HS-27A (cell line): ENCODE results near the gene SLC35B2.

ENCODE experiments used
- DNase-seq: peaks from one replicate; pipeline ENCODE4 v3.0.0-alpha.2; 2012; ENCODE audit warnings: low read depth, missing footprints

The SLC35B2 gene

GRCh38 chr6:44221291-44221960 lies 35.9 kb downstream of the SLC35B2 start:
- peak; percentile 93 for DNase-seq

DNA sequence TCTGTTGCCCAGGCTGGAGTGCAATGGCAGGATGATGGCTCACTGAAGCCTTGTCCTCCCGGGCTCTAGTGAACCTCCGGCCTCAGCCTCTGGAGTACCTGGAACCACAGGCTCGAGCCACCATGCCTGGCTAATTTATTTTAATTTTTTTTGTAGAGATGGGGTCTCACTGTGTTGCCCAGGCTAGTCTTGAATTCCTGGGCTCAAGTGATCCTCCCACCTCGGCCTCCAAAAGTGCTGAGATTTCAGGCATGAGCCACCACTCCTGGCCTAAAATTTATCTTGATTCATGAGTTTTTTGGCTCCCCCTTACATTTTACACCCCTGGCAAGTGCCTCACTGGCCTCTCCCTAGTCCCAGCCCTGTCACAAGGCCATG lies 36.4 kb downstream of the SLC35B2 start:
- no peak for DNase-seq

DNA sequence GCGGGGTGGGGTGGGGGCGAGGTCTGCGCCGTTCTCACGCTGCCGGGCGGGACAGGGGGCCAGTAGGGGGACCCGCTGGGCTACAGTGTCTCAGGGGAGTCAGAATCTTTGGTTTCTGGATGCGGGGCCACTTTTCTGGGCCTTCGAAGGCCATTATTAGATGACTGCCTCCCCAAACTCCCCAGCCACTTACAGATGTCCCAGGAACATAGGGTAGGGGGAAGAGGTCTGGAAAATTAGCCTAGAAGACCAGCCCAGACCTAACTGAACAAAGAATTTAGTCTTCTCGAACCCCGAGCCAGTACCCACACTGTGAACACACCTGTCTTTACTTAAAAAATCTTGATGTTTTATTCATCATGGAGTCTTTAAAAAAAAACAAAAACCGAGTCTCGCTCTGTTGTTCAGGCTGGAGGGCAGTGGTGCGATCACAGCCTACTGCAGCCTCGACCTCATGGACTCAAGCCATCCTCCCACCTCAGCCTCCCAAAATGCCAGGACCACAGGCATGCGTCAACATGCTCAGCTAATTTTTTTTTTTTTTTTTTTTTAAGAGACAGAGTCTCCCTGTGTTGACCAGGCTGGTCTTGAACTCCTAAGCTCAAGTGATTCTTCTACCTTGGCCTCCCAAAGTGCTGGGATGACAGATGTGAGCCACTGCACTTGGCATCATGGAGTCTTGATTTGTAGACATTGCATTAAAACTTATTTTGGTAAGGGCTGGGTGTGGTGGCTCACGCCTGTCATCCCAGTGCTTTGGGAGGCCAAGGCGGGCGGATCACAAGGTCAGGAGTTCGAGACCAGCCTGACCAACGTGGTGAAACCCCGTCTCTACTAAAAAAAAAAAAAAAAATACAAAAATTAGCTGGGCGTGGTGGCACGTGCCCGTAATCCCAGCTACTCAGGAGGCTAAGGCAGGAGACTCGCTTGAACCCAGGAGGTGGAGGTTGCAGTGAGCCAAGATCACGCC lies 37.2 kb downstream of the SLC35B2 start:
- no peak for DNase-seq

DNA sequence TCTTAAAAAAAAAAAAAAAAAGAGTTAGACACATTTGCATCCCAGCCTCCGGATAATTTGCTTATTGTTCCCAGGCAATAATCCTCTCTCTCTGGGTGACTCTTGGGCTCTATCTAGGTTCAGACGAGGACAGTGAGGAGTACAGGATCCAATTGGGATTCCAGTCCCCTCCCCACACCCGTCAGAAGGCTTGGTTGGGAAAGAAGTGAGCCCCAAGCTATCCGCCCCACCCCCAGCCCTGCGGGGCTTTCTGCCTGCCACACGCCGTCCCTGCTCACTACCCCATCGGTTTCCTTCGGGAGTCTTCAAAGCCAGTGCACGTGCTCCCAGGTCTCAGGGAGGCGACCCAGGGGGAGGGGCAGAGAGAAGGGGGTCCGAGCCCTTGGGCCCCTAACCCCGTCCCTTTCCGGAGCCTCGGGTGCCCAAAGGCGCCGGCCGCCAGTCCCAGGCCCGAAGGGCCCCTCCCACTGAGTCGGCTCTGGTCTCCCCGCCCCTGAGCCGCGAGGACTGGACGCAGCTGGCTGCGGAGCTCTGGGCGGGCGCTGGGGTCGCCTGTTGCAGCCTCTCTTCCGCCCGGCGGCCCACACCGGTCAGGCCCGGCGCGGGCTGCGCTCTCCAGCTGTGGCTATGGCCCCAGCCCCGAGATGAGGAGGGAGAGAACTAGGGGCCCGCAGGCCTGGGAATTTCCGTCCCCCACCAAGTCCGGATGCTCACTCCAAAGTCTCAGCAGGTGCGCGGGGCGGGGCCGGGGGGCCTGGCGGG lies 38.1 kb downstream of the SLC35B2 start:
- no peak for DNase-seq

- DNase-seq, result no peak
Measured at GRCh38 chr6:44217332-44218143, 39.8 kb downstream of the SLC35B2 start.

DNA sequence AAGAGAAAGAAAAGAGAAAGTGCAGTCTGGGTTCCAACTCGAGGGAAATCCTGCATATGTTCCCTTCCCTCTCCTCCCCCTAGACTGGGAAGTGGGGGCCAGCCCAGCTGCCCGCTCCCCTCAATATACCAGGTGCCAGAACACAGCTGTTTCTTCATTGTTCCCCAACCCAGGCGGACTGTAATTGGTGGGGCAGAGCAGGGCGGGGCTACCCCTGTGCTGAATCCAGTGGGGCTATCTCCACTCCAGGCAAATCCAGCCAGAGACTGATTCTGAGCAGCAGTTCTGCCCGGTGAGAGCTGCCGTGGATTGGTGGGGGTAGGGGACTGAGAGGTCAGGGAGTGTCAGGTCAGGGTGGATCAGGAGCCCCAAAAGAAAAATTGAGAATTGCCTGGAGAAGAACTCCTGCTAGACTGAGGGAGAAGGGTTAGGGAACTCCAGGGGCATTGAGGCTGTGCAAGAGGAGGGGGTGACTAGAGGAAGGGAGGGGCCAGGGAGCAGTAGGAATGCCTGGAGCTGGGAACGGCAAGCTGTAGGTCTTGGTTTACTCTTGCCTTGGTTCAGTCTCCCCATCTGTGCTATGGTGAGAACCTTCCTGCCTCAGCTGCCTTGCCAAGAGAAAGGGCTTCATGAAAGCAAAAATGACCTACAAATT lies 40.5 kb downstream of the SLC35B2 start, which contains the start of gene MYMX:
TSS of gene MYMX (plus strand) at position 250 of the 655 bp plus-strand sequence. CDS start 546 bp downstream, outside the sequence.
- no peak for DNase-seq

DNA sequence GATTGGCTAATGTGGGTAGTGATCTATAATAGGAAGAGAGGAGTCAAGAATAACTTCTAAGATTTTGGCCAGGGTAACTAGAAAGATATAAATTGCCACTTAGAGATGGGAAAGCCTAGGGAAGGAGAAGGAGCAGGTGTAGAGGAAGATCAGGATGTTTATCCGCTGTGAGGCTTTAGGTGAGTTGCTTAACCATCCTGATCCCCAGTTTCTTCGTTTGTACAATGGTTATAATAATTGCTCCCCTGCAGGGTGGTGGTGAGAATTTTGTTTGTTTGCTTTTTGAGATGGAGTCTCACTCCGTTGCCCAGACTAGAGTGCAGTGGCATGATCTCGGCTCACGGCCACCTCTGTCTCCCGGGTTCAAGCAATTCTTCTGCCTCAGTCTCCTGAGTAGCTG lies 43.0 kb downstream of the SLC35B2 start:
- no peak for DNase-seq

- no peak for DNase-seq
Measured at GRCh38 chr6:44211284-44211683, 46.0 kb downstream of the SLC35B2 start.

- DNase-seq, result no peak
Measured at GRCh38 chr6:44207966-44208365, 49.4 kb downstream of the SLC35B2 start.
